Measurements from ENCODE around the gene ARSG. TPM values are rescaled to one million over a fixed set of nuclear protein-coding genes. Genes with fewer than 3 reads are reported as not detected.

The ARSG gene
- total and polyA plus RNA-seq, 9 of the 15 experiments (the other 6 are each of a cell fraction or from before 2014, with no cell fraction given): 1.0 to 5.6 (median 1.8) TPM

- TF ChIP-seq SFPQ (IDR thresholded peaks at IDR 0.05; ENCODE audit: low read depth, low read length): no peak
- no peak for TF ChIP-seq ZNF507 (tag; conservative IDR thresholded peaks at IDR 0.05)
- no peak for TF ChIP-seq SIN3A (IDR thresholded peaks at IDR 0.05; ENCODE audit: borderline replicate concordance in 2 of 2, control insufficient read depth in 1 of 2, low read depth in 2 of 2, low read length in 2 of 2)
- TF ChIP-seq, protein P1, sequence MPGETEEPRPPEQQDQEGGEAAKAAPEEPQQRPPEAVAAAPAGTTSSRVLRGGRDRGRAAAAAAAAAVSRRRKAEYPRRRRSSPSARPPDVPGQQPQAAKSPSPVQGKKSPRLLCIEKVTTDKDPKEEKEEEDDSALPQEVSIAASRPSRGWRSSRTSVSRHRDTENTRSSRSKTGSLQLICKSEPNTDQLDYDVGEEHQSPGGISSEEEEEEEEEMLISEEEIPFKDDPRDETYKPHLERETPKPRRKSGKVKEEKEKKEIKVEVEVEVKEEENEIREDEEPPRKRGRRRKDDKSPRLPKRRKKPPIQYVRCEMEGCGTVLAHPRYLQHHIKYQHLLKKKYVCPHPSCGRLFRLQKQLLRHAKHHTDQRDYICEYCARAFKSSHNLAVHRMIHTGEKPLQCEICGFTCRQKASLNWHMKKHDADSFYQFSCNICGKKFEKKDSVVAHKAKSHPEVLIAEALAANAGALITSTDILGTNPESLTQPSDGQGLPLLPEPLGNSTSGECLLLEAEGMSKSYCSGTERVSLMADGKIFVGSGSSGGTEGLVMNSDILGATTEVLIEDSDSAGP (CRISPR knock-in tag; IDR thresholded peaks at IDR 0.05): no peak
- TF ChIP-seq ZNF830 (CRISPR knock-in tag; IDR thresholded peaks at IDR 0.05): no peak
- TF ChIP-seq ARID3B (CRISPR knock-in tag; IDR thresholded peaks at IDR 0.05; ENCODE audit: borderline replicate concordance): no peak
- no peak for TF ChIP-seq RBM25 (IDR thresholded peaks at IDR 0.05; ENCODE audit: low read depth, low read length, severe bottlenecking)
- no peak for TF ChIP-seq YY1 (IDR thresholded peaks at IDR 0.05; ENCODE audit: borderline replicate concordance in 1 of 3, control insufficient read depth in 1 of 3, extremely low read depth in 1 of 3, insufficient read depth in 3 of 3, insufficient read length in 1 of 3, insufficient replicate concordance in 2 of 3, low read depth in 1 of 3, low read length in 2 of 3)
- no peak for TF ChIP-seq IFI16 (CRISPR knock-in tag; IDR thresholded peaks at IDR 0.05)
- TF ChIP-seq, protein P2, sequence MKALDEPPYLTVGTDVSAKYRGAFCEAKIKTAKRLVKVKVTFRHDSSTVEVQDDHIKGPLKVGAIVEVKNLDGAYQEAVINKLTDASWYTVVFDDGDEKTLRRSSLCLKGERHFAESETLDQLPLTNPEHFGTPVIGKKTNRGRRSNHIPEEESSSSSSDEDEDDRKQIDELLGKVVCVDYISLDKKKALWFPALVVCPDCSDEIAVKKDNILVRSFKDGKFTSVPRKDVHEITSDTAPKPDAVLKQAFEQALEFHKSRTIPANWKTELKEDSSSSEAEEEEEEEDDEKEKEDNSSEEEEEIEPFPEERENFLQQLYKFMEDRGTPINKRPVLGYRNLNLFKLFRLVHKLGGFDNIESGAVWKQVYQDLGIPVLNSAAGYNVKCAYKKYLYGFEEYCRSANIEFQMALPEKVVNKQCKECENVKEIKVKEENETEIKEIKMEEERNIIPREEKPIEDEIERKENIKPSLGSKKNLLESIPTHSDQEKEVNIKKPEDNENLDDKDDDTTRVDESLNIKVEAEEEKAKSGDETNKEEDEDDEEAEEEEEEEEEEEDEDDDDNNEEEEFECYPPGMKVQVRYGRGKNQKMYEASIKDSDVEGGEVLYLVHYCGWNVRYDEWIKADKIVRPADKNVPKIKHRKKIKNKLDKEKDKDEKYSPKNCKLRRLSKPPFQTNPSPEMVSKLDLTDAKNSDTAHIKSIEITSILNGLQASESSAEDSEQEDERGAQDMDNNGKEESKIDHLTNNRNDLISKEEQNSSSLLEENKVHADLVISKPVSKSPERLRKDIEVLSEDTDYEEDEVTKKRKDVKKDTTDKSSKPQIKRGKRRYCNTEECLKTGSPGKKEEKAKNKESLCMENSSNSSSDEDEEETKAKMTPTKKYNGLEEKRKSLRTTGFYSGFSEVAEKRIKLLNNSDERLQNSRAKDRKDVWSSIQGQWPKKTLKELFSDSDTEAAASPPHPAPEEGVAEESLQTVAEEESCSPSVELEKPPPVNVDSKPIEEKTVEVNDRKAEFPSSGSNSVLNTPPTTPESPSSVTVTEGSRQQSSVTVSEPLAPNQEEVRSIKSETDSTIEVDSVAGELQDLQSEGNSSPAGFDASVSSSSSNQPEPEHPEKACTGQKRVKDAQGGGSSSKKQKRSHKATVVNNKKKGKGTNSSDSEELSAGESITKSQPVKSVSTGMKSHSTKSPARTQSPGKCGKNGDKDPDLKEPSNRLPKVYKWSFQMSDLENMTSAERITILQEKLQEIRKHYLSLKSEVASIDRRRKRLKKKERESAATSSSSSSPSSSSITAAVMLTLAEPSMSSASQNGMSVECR (CRISPR knock-in tag; IDR thresholded peaks at IDR 0.05): no peak
- peak; percentile 81 for TF ChIP-seq POLR2A (conservative IDR thresholded peaks at IDR 0.05)
- TF ChIP-seq NR2C2 (CRISPR knock-in tag; IDR thresholded peaks at IDR 0.05): no peak
- TF ChIP-seq NR2C2 (tag; IDR thresholded peaks at IDR 0.05): 0 out of 2 replicates have a peak, but pooled peaks have one; percentile 33
- no peak for TF ChIP-seq ZNF274 (IDR thresholded peaks at IDR 0.05; ENCODE audit: borderline replicate concordance, low read depth, low read length)
- TF ChIP-seq PML (IDR thresholded peaks at IDR 0.05; ENCODE audit: low read length): no peak
- TF ChIP-seq FUS (optimal IDR thresholded peaks at IDR 0.05; ENCODE audit: low read depth, low read length): peak; percentile 14
Observed at GRCh38 chr17:68291836-68292688, 767 bp downstream of the ARSG start (continued).
